Right atrium auricular region (tissue), 2 donors: ENCODE data around the gene GPX1. TPM values are rescaled to one million over a fixed set of nuclear protein-coding genes. Genes with fewer than 3 reads are reported as not detected.
"Not testable (repeated sequence)": the region's sequence is repeated elsewhere in the genome, so short reads cannot be mapped to it uniquely, and the experiment has no call there.

Experiments used
- DNase-seq: peaks from one replicate; pipeline ENCODE4 v3.0.0-alpha.2; 2019; ENCODE audit warnings: low spot score
- H3K27ac ChIP-seq, 2 donors: fragments of 200-600 bp; sonication (generic); 1 replicate in 1 of 2; 2 replicates in 1 of 2; pipeline ENCODE4 v1.5.1; 2016 to 2019
- H3K27me3 ChIP-seq, 2 donors: fragments of 200-600 bp; sonication (generic); one replicate each; pipeline versions ENCODE4 v1.5.1 to v1.6.0; 2017 to 2019
- H3K36me3 ChIP-seq: fragments of 200-600 bp; sonication (generic); one replicate; pipeline ENCODE4 v1.5.1; 2016
- H3K4me1 ChIP-seq, 2 donors: fragments of 200-600 bp; sonication (generic); one replicate each; pipeline versions ENCODE4 v1.5.1 to v1.6.0; 2017 to 2019
- H3K4me3 ChIP-seq, 2 donors: fragments of 200-600 bp; sonication (generic); 1 replicate in 1 of 2; 2 replicates in 1 of 2; pipeline ENCODE4 v1.5.1; 2017 to 2019; ENCODE audit warnings: mild to moderate bottlenecking in 1 of 2, moderate library complexity in 1 of 2
- H3K9me3 ChIP-seq, 2 donors: fragments of 200-600 bp; sonication (generic); one replicate each; pipeline ENCODE4 v1.5.1; 2019
- total RNA-seq, 2 donors: library from RNA; depleted of rRNA; stranded (reverse); fragments of >200 nt; gene quantifications; one replicate each; pipeline ENCODE4 v1.1.0, GENCODE V29; 2016
- TF ChIP-seq, protein P1 (sequence below), 2 donors: fragments of 200-600 bp; sonication (generic); IDR thresholded peaks; one replicate each; pipeline ENCODE4 v1.5.1; 2019; ENCODE audit warnings: antibody characterized with exemption in 2 of 2

GPX1 gene
- total RNA-seq, 2 donors from 2014 or later = 121 to 276 TPM

GRCh38 chr3:49352890-49353421 lies 5.2 kb downstream of the GPX1 start:
- no peaks in the 10 kb centered on the region for H3K9me3 ChIP-seq
- TF ChIP-seq, protein P1, sequence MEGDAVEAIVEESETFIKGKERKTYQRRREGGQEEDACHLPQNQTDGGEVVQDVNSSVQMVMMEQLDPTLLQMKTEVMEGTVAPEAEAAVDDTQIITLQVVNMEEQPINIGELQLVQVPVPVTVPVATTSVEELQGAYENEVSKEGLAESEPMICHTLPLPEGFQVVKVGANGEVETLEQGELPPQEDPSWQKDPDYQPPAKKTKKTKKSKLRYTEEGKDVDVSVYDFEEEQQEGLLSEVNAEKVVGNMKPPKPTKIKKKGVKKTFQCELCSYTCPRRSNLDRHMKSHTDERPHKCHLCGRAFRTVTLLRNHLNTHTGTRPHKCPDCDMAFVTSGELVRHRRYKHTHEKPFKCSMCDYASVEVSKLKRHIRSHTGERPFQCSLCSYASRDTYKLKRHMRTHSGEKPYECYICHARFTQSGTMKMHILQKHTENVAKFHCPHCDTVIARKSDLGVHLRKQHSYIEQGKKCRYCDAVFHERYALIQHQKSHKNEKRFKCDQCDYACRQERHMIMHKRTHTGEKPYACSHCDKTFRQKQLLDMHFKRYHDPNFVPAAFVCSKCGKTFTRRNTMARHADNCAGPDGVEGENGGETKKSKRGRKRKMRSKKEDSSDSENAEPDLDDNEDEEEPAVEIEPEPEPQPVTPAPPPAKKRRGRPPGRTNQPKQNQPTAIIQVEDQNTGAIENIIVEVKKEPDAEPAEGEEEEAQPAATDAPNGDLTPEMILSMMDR (IDR thresholded peaks at IDR 0.05) = no peak
- peak overlapping the region in 1 of 2 donors; percentile 56 for H3K27ac ChIP-seq
- no peak for DNase-seq
- no peaks in the 10 kb centered on the region for H3K27me3 ChIP-seq
- H3K4me3 ChIP-seq = no peak overlapping the region
- peaks cover 6% of the 10 kb centered on the region for H3K36me3 ChIP-seq
- H3K4me1 ChIP-seq = peaks cover 0 to 10% of the 10 kb centered on the region in 2 donors

- H3K27me3 ChIP-seq = no peaks in the 10 kb centered on the region
- H3K36me3 ChIP-seq = peaks cover 6% of the 10 kb centered on the region
- H3K4me3 ChIP-seq = no peak overlapping the region
- H3K9me3 ChIP-seq = no peaks in the 10 kb centered on the region
- TF ChIP-seq, protein P1 (IDR thresholded peaks at IDR 0.05) = no peak
- H3K27ac ChIP-seq = peak overlapping the region; percentile 52 to 56
- no peak for DNase-seq
- H3K4me1 ChIP-seq = peaks cover 0 to 10% of the 10 kb centered on the region in 2 donors
Measured at GRCh38 chr3:49352281-49352680, 5.9 kb downstream of the GPX1 start.

DNA sequence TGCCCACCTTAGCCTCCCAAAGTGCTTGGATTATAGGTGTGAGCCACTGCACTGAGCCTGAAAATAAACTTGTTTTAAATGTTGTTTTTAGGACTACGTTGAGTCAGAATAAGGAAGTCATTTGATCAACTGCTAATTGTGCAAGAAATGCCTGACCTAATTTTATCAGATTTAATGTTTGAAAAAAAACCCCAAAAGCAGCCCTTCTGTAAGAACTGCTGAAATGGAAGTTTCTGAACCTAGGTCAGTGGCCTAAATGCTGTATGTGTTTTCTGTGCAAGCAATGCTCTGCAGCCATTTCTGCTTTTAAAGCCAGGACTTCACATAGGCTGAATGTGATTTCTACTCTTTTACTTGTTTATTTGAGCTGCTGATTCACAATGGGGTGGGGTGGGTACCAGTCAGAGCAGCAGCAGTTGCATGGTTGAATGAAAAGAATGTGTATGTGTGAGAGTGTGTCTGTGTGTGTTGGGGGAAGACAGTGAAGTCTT lies 6.6 kb downstream of the GPX1 start:
- Histone ChIP-seq H3K4me3 (no peak overlapping the region), H3K4me1 (peaks cover 0 to 12% of the 10 kb centered on the region in 2 donors), H3K9me3 (no peaks in the 10 kb centered on the region), H3K27ac (peak overlapping the region; percentile 52 to 56), H3K27me3 (no peaks in the 10 kb centered on the region), H3K36me3 (peaks cover 4% of the 10 kb centered on the region)
- TF ChIP-seq, protein P1 (IDR thresholded peaks at IDR 0.05) = no peak
- no peak for DNase-seq

DNA sequence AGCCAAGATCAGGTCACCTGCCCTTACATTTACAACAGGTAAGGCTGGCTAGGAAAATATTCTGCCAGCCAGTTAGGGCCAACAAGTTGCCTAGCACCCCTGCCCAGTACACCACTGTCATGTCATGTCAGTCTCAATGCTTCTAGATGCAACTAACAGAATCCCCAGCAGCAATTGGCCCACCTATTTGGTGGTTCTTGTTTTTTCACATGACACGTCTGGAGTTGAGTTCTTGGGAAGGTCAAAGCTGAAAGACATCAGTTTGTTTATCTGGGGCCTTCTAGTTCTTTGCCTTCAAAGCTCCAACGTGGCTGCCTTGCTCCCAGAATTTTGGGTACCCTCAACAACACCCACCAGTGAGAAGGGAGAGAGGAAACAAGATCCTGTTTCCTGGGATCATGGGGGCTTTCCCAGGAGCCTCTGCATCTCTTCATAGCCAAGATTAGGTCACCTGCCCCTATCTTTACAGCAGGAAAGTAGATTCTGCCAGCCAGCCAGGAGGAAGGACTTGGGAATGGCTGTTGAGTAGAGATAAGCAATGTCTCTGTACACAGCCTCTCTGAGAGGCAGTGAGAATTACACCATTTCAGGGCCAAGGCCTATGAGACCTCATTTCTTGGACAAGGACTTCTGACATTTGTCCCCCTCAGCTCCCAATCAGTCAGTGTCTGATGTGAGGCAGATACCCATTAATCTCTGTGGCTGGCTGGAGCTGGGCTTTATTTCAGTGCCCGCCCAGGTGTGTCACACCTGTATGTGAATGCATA lies 8.6 kb downstream of the GPX1 start:
- H3K27ac ChIP-seq = no peak overlapping the region
- TF ChIP-seq, protein P1 (IDR thresholded peaks at IDR 0.05) = no peak
- H3K36me3 ChIP-seq = no peaks in the 10 kb centered on the region
- H3K4me3 ChIP-seq = no peak overlapping the region
- DNase-seq = no peak
- no peaks in the 10 kb centered on the region for H3K9me3 ChIP-seq
- no peaks in the 10 kb centered on the region for H3K27me3 ChIP-seq
- H3K4me1 ChIP-seq = peaks cover 0 to 7% of the 10 kb centered on the region in 2 donors

- H3K27me3 ChIP-seq, H3K4me3 ChIP-seq, H3K4me1 ChIP-seq, H3K36me3 ChIP-seq, H3K9me3 ChIP-seq, DNase-seq, H3K27ac ChIP-seq: not testable (repeated sequence)
Measured at GRCh38 chr3:49348361-49348760, 9.8 kb downstream of the GPX1 start.

GRCh38 chr3:49346797-49347251 lies 11.3 kb downstream of the GPX1 start:
- Histone ChIP-seq H3K4me3 (no peak overlapping the region), H3K4me1 (peaks cover 0 to 7% of the 10 kb centered on the region in 2 donors)

More at GRCh38 chr3:49346797-49347251, 11.3 kb downstream of the GPX1 start:
- DNase-seq = no peak
- Histone ChIP-seq H3K27me3 (no peaks in the 10 kb centered on the region), H3K9me3 (no peaks in the 10 kb centered on the region), H3K27ac (peak overlapping the region; percentile 1 to 55), H3K36me3 (no peaks in the 10 kb centered on the region)
- TF ChIP-seq, protein P1 (IDR thresholded peaks at IDR 0.05) = no peak
